ENCODE results near the gene PIKFYVE. TPM values are rescaled to one million over a fixed set of nuclear protein-coding genes. Genes with fewer than 3 reads are reported as not detected.
A peak's percentile ranks its signal among the peaks of the same experiment; 100 is the strongest.

PIKFYVE gene
- total RNA-seq, 4 donors from 2014 or later: 35.3 to 48.0 (median 39.9) TPM

DNA sequence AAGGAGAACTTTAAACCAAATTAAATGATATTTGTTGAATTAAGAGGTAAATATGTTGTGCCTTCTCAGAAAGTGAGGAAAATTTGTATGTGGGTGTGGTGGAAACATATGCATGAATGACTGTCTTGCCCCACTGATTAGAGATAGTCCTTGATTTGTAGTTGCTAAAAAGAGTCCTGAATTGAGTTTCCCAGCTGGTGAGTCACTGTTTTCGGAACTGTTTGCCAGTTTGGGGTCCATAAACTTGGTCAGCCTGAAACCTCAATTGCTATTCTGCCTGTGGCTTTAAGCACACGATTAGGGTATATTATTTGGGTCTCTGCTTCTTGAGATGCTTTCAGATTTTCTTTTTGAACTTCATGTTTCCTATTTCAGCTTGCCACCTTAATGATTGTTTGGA, 53.3 kb downstream of the PIKFYVE start:
- 48 to 55% methylated on average over 2 of the region's 2 CpGs for WGBS, 2 donors
- TF ChIP-seq POLR2A (IDR thresholded peaks at IDR 0.05) (no peak), EP300 (IDR thresholded peaks at IDR 0.05) (no peak)
- TF ChIP-seq, protein P1, sequence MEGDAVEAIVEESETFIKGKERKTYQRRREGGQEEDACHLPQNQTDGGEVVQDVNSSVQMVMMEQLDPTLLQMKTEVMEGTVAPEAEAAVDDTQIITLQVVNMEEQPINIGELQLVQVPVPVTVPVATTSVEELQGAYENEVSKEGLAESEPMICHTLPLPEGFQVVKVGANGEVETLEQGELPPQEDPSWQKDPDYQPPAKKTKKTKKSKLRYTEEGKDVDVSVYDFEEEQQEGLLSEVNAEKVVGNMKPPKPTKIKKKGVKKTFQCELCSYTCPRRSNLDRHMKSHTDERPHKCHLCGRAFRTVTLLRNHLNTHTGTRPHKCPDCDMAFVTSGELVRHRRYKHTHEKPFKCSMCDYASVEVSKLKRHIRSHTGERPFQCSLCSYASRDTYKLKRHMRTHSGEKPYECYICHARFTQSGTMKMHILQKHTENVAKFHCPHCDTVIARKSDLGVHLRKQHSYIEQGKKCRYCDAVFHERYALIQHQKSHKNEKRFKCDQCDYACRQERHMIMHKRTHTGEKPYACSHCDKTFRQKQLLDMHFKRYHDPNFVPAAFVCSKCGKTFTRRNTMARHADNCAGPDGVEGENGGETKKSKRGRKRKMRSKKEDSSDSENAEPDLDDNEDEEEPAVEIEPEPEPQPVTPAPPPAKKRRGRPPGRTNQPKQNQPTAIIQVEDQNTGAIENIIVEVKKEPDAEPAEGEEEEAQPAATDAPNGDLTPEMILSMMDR (IDR thresholded peaks at IDR 0.05): no peak

DNA sequence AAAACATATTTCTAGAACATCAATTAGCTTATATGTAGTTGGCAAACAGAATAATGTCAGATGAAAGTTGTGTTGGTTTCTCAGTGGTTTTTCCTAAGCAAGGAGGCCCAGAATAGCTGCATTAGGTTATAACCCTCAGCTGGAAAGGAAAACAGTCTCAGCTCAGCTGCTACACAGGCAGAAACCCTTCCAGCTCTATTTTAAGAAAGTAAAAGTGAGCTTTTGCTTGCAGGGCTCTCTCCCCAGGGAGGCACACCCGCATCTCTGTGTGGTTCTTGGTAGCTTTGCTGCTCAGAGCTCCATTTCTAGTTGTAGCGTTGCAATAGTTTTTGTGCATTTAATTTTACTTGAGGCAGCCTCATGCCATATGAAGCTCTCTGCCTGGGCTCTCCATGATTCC, 54.6 kb downstream of the PIKFYVE start:
- 57 to 65% methylated on average over 2 of the region's 2 CpGs for WGBS, 2 donors

More for the DNA sequence above, 53.3 kb downstream of the PIKFYVE start:
- Histone ChIP-seq H3K4me3 (no peak overlapping the region), H3K4me1 (peaks cover 0 to 22% (median 4%) of the 10 kb centered on the region in 4 donors), H3K9me3 (no peaks in the 10 kb centered on the region), H3K27me3 (no peaks in the 10 kb centered on the region), H3K27ac (peak overlapping the region in 2 of 4 donors; percentile 8 to 73), H3K36me3 (peaks cover 0 to 71% (median 4%) of the 10 kb centered on the region in 3 donors)
- DNase-seq (ENCODE audit: low spot score in 2 of 2): no peak

DNA sequence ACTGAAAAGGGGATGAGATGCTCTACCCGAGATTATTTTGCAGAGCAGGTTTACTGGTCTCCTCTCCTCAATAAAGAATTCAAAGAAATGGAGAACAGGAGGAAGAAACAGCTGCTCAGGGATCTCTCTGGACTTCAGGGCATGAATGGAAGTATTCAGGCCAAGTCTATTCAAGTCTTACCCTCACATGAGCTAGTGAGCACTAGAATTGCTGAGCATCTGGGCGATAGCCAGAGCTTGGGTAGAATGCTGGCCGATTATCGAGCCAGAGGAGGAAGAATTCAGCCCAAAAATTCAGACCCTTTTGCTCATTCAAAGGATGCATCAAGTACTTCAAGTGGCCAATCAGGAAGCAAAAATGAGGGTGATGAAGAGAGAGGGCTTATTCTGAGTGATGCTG, 60.0 kb downstream of the PIKFYVE start:
- 57 to 62% methylated on average over 4 of the region's 4 CpGs for WGBS, 2 donors
- peaks cover 0 to 74% (median 17%) of the 10 kb centered on the region in 3 donors for H3K36me3 ChIP-seq
- TF ChIP-seq EP300 (IDR thresholded peaks at IDR 0.05): no peak
- TF ChIP-seq, protein P1 (IDR thresholded peaks at IDR 0.05): no peak
- no peak for TF ChIP-seq POLR2A (IDR thresholded peaks at IDR 0.05)
- H3K9me3 ChIP-seq: no peaks in the 10 kb centered on the region
- H3K27me3 ChIP-seq: no peaks in the 10 kb centered on the region
- no peak overlapping the region for H3K4me3 ChIP-seq
- H3K4me1 ChIP-seq: peaks cover 0 to 7% (median 0%) of the 10 kb centered on the region in 4 donors
- DNase-seq (ENCODE audit: low spot score in 2 of 2): no peak
- H3K27ac ChIP-seq: no peak overlapping the region

More for the DNA sequence above, 54.6 kb downstream of the PIKFYVE start:
- peak overlapping the region in 2 of 4 donors; percentile 29 to 73 for H3K27ac ChIP-seq
- TF ChIP-seq POLR2A (IDR thresholded peaks at IDR 0.05) (no peak), EP300 (IDR thresholded peaks at IDR 0.05) (no peak)
- TF ChIP-seq, protein P1 (IDR thresholded peaks at IDR 0.05): no peak
- no peaks in the 10 kb centered on the region for H3K27me3 ChIP-seq
- peaks cover 0 to 22% (median 4%) of the 10 kb centered on the region in 4 donors for H3K4me1 ChIP-seq
- peaks cover 0 to 71% (median 15%) of the 10 kb centered on the region in 3 donors for H3K36me3 ChIP-seq
- DNase-seq (ENCODE audit: low spot score in 2 of 2): peak; percentile 36 to 47
- H3K9me3 ChIP-seq: no peaks in the 10 kb centered on the region
- H3K4me3 ChIP-seq: no peak overlapping the region

DNA sequence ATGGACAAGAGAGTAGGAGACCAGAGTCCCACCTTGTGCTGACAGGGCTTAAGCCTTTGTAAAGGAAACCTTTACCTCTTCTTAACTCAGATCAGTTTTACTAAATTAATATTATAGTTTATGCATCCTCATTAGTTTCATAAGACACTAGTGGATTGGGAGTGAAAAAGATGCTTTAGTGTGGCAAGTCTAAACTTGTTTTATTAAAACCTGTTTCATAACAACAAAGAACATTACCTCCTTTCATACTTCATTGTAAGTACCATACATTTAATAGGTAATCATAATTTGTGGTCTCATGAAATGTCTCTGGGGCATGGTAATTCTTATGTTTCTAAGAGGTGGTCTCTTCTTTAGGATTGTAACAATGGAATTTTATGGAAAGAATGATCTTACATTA, 63.4 kb downstream of the PIKFYVE start:
- DNase-seq (ENCODE audit: low spot score in 2 of 2): no peak
- H3K4me3 ChIP-seq: no peak overlapping the region
- no peaks in the 10 kb centered on the region for H3K27me3 ChIP-seq
- no peak overlapping the region for H3K27ac ChIP-seq
- H3K9me3 ChIP-seq: no peaks in the 10 kb centered on the region
- H3K36me3 ChIP-seq: peaks cover 0 to 83% (median 19%) of the 10 kb centered on the region in 3 donors
- no peak for TF ChIP-seq POLR2A (IDR thresholded peaks at IDR 0.05)
- no peak for TF ChIP-seq EP300 (IDR thresholded peaks at IDR 0.05)
- TF ChIP-seq, protein P1 (IDR thresholded peaks at IDR 0.05): no peak
- no peaks in the 10 kb centered on the region for H3K4me1 ChIP-seq

DNA sequence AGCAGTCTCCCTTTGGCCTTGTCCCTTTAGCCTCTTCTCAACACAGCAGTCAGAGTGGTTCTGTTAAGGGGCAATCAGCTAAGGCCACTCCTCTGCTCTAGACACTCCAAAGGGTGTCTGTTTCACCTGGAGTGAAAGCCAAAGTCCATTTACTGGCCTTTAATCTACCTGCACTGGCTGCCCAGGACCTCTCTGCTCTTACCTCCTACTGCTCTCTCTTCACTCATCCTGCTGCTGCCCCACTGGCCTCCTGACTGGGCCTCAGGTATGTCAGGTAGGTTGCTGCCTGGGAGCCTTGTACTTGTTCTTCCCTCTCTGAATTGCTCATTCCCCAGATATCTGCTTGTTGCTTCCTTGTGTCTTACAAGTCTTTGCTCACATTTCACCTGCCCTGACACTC, 68.2 kb downstream of the PIKFYVE start:
- Histone ChIP-seq H3K36me3 (peaks cover 0 to 92% (median 8%) of the 10 kb centered on the region in 3 donors), H3K27me3 (no peaks in the 10 kb centered on the region), H3K4me3 (no peak overlapping the region), H3K9me3 (no peaks in the 10 kb centered on the region), H3K27ac (no peak overlapping the region), H3K4me1 (no peaks in the 10 kb centered on the region)
- TF ChIP-seq POLR2A (IDR thresholded peaks at IDR 0.05) (no peak), EP300 (IDR thresholded peaks at IDR 0.05) (no peak)
- TF ChIP-seq, protein P1 (IDR thresholded peaks at IDR 0.05): no peak
- no peak for DNase-seq (ENCODE audit: low spot score in 2 of 2)

Data from tibial nerve (tissue), 4 donors.